Measurements from ENCODE around the gene STAM. TPM values are rescaled to one million over a fixed set of nuclear protein-coding genes. Genes with fewer than 3 reads are reported as not detected.

STAM gene
- total RNA-seq, 5 donors from 2014 or later (not counting 1 experiment from before 2014, with no cell fraction given), result 18.6 to 42.7 (median 25.7) TPM

GRCh38 chr10:17749890-17750289 is 105.9 kb downstream of the STAM start:
- no peaks in the 10 kb centered on the region for H3K4me1 Mint-ChIP-seq
- H3K36me3 Mint-ChIP-seq, result no peaks in the 10 kb centered on the region
- no peak overlapping the region for H3K27ac Mint-ChIP-seq
- ChIA-PET POLR2A (no interaction called here), CTCF (interaction anchor here in 1 of 2 donors (0.7 kb wide), 1 partner anchor 183 kb away, joined by 3 read pairs; no protein-coding TSS in a partner anchor)
- Histone ChIP-seq H3K4me3 (ENCODE audit: control insufficient read depth in 1 of 2, extremely low read depth in 1 of 2, low read length in 1 of 2) (no peak overlapping the region), H3K27me3 (replicated peaks in 1 of 2; ENCODE audit: control insufficient read depth in 2 of 2, extremely low read depth in 1 of 2, insufficient read depth in 2 of 2, low read length in 1 of 2) (no peaks in the 10 kb centered on the region), H3K9me3 (no peaks in the 10 kb centered on the region), H3K36me3 (ENCODE audit: control insufficient read depth in 2 of 2, extremely low read depth in 1 of 2, insufficient read depth in 1 of 2, low read length in 1 of 2) (no peaks in the 10 kb centered on the region), H3K27ac (ENCODE audit: low read length) (no peak overlapping the region), H3K4me1 (ENCODE audit: control insufficient read depth in 1 of 2, extremely low read depth in 1 of 2, insufficient read depth in 2 of 2, low read length in 2 of 2) (no peaks in the 10 kb centered on the region)
- ATAC-seq (replicated peaks in 1 of 4) (no peak), DNase-seq (no peak)
- 91% methylated on average over 4 of the region's 8 CpGs for WGBS (ENCODE audit: insufficient coverage)
- H3K9me3 Mint-ChIP-seq, result no peaks in the 10 kb centered on the region
- H3K4me3 Mint-ChIP-seq, result no peak overlapping the region
- no peaks in the 10 kb centered on the region for H3K27me3 Mint-ChIP-seq

- CTCF ChIA-PET, result no interaction called here
- H3K27ac Mint-ChIP-seq, result no peak within 1 kb of the TSS
- 80% methylated on average over 5 of the region's 9 CpGs for WGBS (ENCODE audit: insufficient coverage)
- Histone ChIP-seq H3K36me3 (ENCODE audit: control insufficient read depth in 2 of 2, extremely low read depth in 1 of 2, insufficient read depth in 1 of 2, low read length in 1 of 2) (no peaks in the 10 kb centered on the region), H3K4me1 (ENCODE audit: control insufficient read depth in 1 of 2, extremely low read depth in 1 of 2, insufficient read depth in 2 of 2, low read length in 2 of 2) (no peaks in the 10 kb centered on the region), H3K27me3 (replicated peaks in 1 of 2; ENCODE audit: control insufficient read depth in 2 of 2, extremely low read depth in 1 of 2, insufficient read depth in 2 of 2, low read length in 1 of 2) (no peaks in the 10 kb centered on the region), H3K4me3 (ENCODE audit: control insufficient read depth in 1 of 2, extremely low read depth in 1 of 2, low read length in 1 of 2) (no peak within 1 kb of the TSS), H3K9me3 (no peaks in the 10 kb centered on the region), H3K27ac (ENCODE audit: low read length) (no peak within 1 kb of the TSS)
- no peaks in the 10 kb centered on the region for H3K9me3 Mint-ChIP-seq
- POLR2A ChIA-PET, result no interaction called here
- ATAC-seq (replicated peaks in 1 of 4), result no peak
- peaks cover 0 to 5% (median 3%) of the 10 kb centered on the region in 3 donors for H3K4me1 Mint-ChIP-seq
- H3K36me3 Mint-ChIP-seq, result no peaks in the 10 kb centered on the region
- no peaks in the 10 kb centered on the region for H3K27me3 Mint-ChIP-seq
- H3K4me3 Mint-ChIP-seq, result no peak within 1 kb of the TSS
- DNase-seq, result no peak
Measured at GRCh38 chr10:17751781-17752445, 108.0 kb downstream of the STAM start, which contains the start of gene TMEM236. Gene TMEM236 (plus strand): TSS chr10:17752201. CDS start chr10:17752296, 95 bp downstream.

- DNase-seq (no peak), ATAC-seq (replicated peaks in 1 of 4) (no peak)
- Mint-ChIP-seq H3K4me3 (no peak overlapping the region), H3K27me3 (no peaks in the 10 kb centered on the region), H3K27ac (no peak overlapping the region), H3K36me3 (no peaks in the 10 kb centered on the region), H3K9me3 (no peaks in the 10 kb centered on the region), H3K4me1 (peaks cover 0 to 7% (median 4%) of the 10 kb centered on the region in 3 donors)
- no peaks in the 10 kb centered on the region for H3K36me3 ChIP-seq (ENCODE audit: control insufficient read depth in 2 of 2, extremely low read depth in 1 of 2, insufficient read depth in 1 of 2, low read length in 1 of 2)
- no peaks in the 10 kb centered on the region for H3K27me3 ChIP-seq (replicated peaks in 1 of 2; ENCODE audit: control insufficient read depth in 2 of 2, extremely low read depth in 1 of 2, insufficient read depth in 2 of 2, low read length in 1 of 2)
- H3K27ac ChIP-seq (ENCODE audit: low read length), result no peak overlapping the region
- 80% methylated on average over 2 of the region's 7 CpGs for WGBS (ENCODE audit: insufficient coverage)
- POLR2A ChIA-PET, result no interaction called here
- H3K4me3 ChIP-seq (ENCODE audit: control insufficient read depth in 1 of 2, extremely low read depth in 1 of 2, low read length in 1 of 2), result no peak overlapping the region
- H3K9me3 ChIP-seq, result no peaks in the 10 kb centered on the region
- CTCF ChIA-PET, result no interaction called here
- H3K4me1 ChIP-seq (ENCODE audit: control insufficient read depth in 1 of 2, extremely low read depth in 1 of 2, insufficient read depth in 2 of 2, low read length in 2 of 2), result no peaks in the 10 kb centered on the region
Measured at GRCh38 chr10:17756557-17757217, 112.7 kb downstream of the STAM start.

GRCh38 chr10:17758200-17758599 is 114.2 kb downstream of the STAM start:
- Mint-ChIP-seq H3K27me3 (no peaks in the 10 kb centered on the region), H3K36me3 (no peaks in the 10 kb centered on the region), H3K4me1 (peaks cover 0 to 7% (median 4%) of the 10 kb centered on the region in 3 donors), H3K4me3 (no peak overlapping the region), H3K9me3 (no peaks in the 10 kb centered on the region), H3K27ac (no peak overlapping the region)
- Histone ChIP-seq H3K9me3 (no peaks in the 10 kb centered on the region), H3K4me3 (ENCODE audit: control insufficient read depth in 1 of 2, extremely low read depth in 1 of 2, low read length in 1 of 2) (no peak overlapping the region), H3K36me3 (ENCODE audit: control insufficient read depth in 2 of 2, extremely low read depth in 1 of 2, insufficient read depth in 1 of 2, low read length in 1 of 2) (no peaks in the 10 kb centered on the region), H3K4me1 (ENCODE audit: control insufficient read depth in 1 of 2, extremely low read depth in 1 of 2, insufficient read depth in 2 of 2, low read length in 2 of 2) (no peaks in the 10 kb centered on the region), H3K27ac (ENCODE audit: low read length) (no peak overlapping the region), H3K27me3 (replicated peaks in 1 of 2; ENCODE audit: control insufficient read depth in 2 of 2, extremely low read depth in 1 of 2, insufficient read depth in 2 of 2, low read length in 1 of 2) (no peaks in the 10 kb centered on the region)
- ChIA-PET CTCF (interaction anchor here in 1 of 2 donors (1.2 kb wide), 1 partner anchor 16 kb away, joined by 5 read pairs; no protein-coding TSS in a partner anchor), POLR2A (interaction anchor here in 1 of 2 donors (0.5 kb wide), 1 partner anchor 897 kb away, joined by 3 read pairs; no protein-coding TSS in a partner anchor)
- no peak for DNase-seq
- ATAC-seq (replicated peaks in 1 of 4), result no peak
- no CpG with 5 or more reads among the region's 2 CpGs for WGBS (ENCODE audit: insufficient coverage)

- Mint-ChIP-seq H3K27ac (no peak overlapping the region), H3K4me1 (peaks cover 0 to 7% (median 4%) of the 10 kb centered on the region in 3 donors), H3K27me3 (peaks cover 0 to 2% of the 10 kb centered on the region in 2 donors), H3K4me3 (no peak overlapping the region), H3K9me3 (no peaks in the 10 kb centered on the region), H3K36me3 (no peaks in the 10 kb centered on the region)
- ATAC-seq (replicated peaks in 1 of 4) (no peak), DNase-seq (no peak)
- ChIA-PET CTCF (interaction anchor here in 1 of 2 donors (1.2 kb wide), 1 partner anchor 17 kb away, joined by 5 read pairs; no protein-coding TSS in a partner anchor), POLR2A (no interaction called here)
- Histone ChIP-seq H3K4me3 (ENCODE audit: control insufficient read depth in 1 of 2, extremely low read depth in 1 of 2, low read length in 1 of 2) (no peak overlapping the region), H3K36me3 (ENCODE audit: control insufficient read depth in 2 of 2, extremely low read depth in 1 of 2, insufficient read depth in 1 of 2, low read length in 1 of 2) (no peaks in the 10 kb centered on the region), H3K4me1 (ENCODE audit: control insufficient read depth in 1 of 2, extremely low read depth in 1 of 2, insufficient read depth in 2 of 2, low read length in 2 of 2) (no peaks in the 10 kb centered on the region), H3K27me3 (replicated peaks in 1 of 2; ENCODE audit: control insufficient read depth in 2 of 2, extremely low read depth in 1 of 2, insufficient read depth in 2 of 2, low read length in 1 of 2) (no peaks in the 10 kb centered on the region), H3K9me3 (no peaks in the 10 kb centered on the region), H3K27ac (ENCODE audit: low read length) (no peak overlapping the region)
Measured at GRCh38 chr10:17758896-17759295, 114.9 kb downstream of the STAM start.

- H3K27ac ChIP-seq (ENCODE audit: low read length), result no peak overlapping the region
- peaks cover 0 to 8% (median 7%) of the 10 kb centered on the region in 3 donors for H3K9me3 Mint-ChIP-seq
- H3K9me3 ChIP-seq, result no peaks in the 10 kb centered on the region
- peaks cover 0 to 2% of the 10 kb centered on the region in 2 experiments for H3K27me3 ChIP-seq (replicated peaks in 1 of 2; ENCODE audit: control insufficient read depth in 2 of 2, extremely low read depth in 1 of 2, insufficient read depth in 2 of 2, low read length in 1 of 2)
- H3K4me3 ChIP-seq (ENCODE audit: control insufficient read depth in 1 of 2, extremely low read depth in 1 of 2, low read length in 1 of 2), result no peak overlapping the region
- WGBS (ENCODE audit: insufficient coverage), result 71% methylated on average over 1 of the region's 4 CpGs
- no peaks in the 10 kb centered on the region for H3K4me1 Mint-ChIP-seq
- no peak for DNase-seq
- H3K4me1 ChIP-seq (ENCODE audit: control insufficient read depth in 1 of 2, extremely low read depth in 1 of 2, insufficient read depth in 2 of 2, low read length in 2 of 2), result no peaks in the 10 kb centered on the region
- peaks cover 5 to 6% of the 10 kb centered on the region in 2 donors for H3K27me3 Mint-ChIP-seq
- no peak for ATAC-seq (replicated peaks in 1 of 4)
- no peaks in the 10 kb centered on the region for H3K36me3 ChIP-seq (ENCODE audit: control insufficient read depth in 2 of 2, extremely low read depth in 1 of 2, insufficient read depth in 1 of 2, low read length in 1 of 2)
- ChIA-PET POLR2A (interaction anchor here in 1 of 2 donors (0.7 kb wide), 1 partner anchor 23 kb away, joined by 3 read pairs; no protein-coding TSS in a partner anchor), CTCF (interaction anchor here in 1 of 2 donors (0.6 kb wide), 1 partner anchor 9 kb away, joined by 3 read pairs; no protein-coding TSS in a partner anchor)
- H3K27ac Mint-ChIP-seq, result no peak overlapping the region
- no peak overlapping the region for H3K4me3 Mint-ChIP-seq
- H3K36me3 Mint-ChIP-seq, result no peaks in the 10 kb centered on the region
Measured at GRCh38 chr10:17764142-17764541, 120.2 kb downstream of the STAM start.

Data from T-cell (primary cell).